Activated CD4-positive, CD25-positive, alpha-beta regulatory T cell treated with anti-CD3 and anti-CD28 coated beads, Interleukin-2, amount 50 U/mL, for 24 hours (primary cell): ENCODE measurements around the gene ALG3.

ENCODE experiments used
- ATAC-seq, 2 donors: fragments of 150-1000 bp; cut with Tn5 transposase; one replicate each; pipeline ENCODE4 v1.10.0; 2021; ENCODE audit warnings: mild to moderate bottlenecking in 1 of 2, moderate library complexity in 1 of 2

The ALG3 gene

DNA sequence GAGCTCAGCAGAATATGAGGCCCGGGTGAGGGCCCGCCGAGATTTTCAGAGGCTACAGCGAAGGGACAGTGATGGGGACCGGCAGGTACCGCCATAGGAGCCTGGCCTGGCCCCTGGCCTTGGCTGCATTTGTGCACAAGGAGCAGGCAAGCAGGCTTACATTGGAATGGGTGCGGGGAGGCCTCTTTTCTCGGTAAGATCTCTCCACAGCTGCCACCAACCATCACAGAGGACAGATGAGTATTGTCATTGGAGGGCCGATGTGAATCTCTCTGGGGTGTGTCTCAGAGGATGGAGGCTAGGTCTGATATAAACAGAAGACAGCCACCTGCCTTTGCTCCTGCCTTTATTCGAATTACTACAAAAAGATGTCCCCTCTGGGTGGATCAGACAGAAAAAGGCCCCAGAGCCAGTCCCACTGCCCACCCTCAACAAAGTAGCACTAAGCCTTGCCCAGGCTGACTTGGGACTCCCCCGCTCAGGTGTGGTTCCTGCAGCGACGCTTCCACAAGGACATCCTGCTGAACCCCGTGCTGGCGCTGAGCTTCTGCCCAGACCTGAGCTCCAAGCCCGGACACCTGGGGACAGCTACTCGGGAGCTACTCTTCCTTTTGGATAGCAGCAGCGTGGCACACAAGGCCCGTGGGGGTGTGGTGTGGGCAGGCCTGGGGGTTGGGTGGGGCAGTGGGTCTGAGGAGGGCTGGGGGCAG lies 13.9 kb downstream of the ALG3 start:
- ATAC-seq = no peak

DNA sequence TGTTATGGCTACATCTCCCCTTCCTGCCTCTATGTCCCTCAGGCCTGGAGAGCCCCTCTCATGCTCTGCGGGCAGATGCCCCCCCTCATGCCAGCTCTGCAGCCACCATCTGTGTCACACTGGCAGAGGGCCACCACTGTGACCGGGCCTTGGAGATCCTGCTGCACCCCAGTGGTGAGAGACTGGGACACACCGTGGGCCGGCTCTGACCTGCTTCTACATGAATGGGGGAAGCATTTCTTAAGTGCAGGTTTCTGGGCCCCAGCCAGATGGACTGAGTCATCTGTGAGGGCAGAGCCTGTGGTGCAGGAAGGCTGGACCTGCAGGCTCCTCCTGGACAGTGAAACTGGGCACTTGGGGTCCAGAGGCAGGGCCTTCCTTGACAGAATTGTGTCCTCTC lies 14.5 kb downstream of the ALG3 start:
- ATAC-seq = no peak

DNA sequence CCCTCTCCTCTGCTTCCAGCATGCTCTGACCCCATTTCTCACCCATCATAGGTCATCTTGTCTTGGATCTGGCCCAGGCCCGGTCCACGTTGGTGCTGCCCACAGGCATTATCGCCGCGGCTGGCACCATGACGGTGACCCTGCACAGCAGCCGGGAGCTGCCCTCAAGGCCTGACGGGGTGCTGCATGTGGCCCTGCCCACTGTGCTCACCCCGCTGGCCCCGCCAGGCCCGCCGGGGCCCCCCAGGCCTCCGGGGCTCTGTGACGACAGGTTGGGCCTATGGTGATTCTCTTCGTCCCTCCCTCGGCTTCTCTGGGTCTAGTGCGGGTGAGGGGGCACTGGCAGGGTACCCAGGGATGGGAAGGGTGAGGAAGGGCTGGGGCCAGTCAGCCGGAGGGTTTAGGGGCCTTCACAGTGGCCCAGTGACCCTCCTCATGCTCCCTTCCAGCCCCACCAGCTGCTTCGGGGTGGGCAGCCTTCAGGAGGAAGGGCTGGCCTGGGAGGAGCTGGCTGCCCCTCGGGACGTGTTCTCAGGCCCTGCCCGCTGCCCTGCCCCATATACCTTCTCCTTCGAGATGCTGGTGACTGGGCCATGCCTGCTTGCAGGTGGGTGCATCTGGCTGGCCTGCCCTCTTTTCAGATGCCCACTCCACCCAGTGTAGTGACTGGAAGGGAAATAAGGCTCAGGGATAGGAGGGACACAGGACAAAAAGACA lies 15.5 kb downstream of the ALG3 start:
- ATAC-seq = no peak

DNA sequence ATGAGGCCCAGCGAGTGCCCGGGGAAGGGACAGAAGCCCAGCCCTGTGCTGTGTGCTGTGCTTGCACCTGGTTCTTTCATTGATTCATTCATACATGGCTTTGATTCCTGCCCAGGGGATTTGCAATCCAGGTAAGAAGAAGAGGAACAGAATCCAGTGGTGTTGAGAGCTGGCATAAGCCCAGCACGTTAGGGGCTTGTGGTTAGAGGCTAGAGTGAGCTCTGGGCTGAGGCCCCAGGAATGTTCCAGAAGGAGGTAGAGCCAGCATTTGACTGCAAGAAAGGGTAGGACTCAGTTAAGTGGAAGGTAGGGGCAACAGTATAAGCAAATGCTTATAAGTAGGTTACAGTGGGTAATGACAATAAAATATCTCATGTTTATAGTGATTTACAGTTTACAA lies 17.1 kb downstream of the ALG3 start:
- ATAC-seq = no peak

DNA sequence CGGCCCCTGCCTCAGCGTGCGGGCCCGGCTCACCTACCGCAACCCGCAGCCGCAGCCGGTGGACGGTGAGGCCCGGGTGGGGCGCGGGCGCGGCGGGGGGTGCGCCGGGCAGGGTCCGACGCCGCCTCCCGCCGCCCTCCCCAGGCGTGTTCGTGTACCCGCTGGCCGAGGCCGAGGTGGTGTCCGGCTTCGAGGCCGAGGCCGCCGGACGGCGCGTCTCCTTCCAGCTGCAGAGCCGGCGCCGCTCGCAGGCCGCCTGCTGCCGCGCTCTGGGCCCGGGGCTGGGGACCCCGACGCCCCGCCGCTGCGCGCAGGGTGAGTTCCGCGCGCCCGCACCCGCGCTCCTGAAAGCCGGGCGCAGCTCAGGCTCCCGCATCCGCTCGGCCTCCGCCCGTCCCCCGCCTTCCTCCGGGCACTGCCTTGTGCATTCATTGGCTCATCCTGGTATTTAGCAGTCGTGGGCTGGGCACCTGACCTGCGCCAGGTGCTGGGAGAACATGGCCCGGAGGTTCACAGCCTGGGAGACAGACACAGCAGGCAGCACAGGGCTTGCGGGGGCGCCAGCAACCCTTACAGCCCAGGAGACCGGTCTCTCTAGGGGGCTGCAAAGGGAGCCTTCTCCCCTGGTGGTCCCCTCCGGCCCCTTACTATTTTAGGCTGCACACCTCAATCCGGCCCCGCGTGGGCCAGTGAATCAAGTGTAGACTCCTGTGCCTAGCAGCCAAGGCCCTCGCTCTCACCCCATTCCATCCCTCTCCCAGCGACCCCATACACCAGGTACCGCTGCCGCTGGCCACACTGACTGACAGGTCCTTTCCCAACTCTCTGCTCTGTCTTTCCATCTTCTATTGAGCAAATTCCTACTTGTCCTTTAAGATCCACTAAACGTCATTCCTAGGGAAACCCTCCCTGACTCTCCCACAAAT lies 17.9 kb downstream of the ALG3 start:
- no peak for ATAC-seq

DNA sequence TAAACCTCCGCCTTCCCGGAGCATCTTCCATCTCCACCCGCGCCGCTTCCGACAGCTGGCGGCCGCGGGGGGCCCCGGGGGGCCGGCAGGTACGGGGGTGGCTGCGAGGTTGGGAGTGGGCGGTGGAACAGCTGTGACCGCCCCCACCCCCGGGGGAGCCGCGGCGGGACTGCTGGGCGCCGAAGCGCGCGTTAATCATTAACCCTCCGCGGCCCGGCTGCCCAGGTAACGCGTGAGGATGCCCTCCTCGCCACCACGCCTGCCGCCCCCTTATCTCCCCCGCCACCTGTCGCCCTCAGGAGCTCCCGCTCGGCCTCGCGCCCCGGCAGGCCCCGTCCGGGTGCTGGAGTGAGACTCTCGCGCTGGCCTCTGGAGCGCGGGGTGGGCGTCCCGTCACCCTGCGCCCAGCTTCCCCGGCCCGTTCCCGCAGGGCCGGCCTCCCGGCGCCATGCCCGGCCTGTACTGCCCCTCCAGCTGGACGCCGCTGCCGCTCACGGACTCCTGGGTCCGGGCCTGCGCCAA lies 18.6 kb downstream of the ALG3 start:
- no peak for ATAC-seq

DNA sequence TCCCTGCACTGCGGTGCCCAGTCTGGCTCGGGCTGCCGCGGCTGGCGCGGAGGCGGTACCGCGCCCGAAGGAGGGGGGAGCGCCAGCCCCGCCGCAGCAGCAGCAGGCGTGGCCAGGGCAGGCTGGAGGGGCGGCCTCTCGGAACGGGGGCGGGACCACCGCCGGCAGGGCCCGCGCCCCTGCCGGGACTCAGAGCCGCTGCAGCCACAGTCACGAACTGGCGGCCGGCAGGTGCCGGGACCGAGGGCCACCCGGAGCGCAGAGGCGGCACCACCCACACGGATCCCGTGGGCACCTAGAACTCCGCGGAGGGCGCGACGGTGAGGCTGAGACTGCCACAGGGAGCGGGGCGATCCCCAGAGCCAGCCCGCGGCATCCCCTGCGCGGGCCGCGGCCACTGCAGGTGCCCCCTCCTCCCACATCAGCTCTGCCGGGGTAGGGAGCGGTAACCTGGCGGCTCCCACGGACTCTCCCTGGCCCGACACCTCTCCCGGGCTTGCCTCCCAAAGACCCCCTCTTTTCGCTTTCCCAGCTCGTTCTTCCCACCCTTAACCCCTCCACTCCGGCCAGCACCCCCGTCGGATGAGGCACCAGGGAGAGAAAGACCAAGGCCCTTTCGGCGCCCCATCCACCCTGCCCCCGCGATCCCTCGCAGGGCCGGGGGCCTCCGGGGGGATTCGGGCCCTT lies 19.2 kb downstream of the ALG3 start, which contains the start of gene VWA5B2:
Gene VWA5B2, plus strand, starts transcription at position 192 of the 687 bp plus-strand sequence. CDS start 944 bp downstream, outside the sequence.
- peak; percentile 93 to 95 for ATAC-seq

DNA sequence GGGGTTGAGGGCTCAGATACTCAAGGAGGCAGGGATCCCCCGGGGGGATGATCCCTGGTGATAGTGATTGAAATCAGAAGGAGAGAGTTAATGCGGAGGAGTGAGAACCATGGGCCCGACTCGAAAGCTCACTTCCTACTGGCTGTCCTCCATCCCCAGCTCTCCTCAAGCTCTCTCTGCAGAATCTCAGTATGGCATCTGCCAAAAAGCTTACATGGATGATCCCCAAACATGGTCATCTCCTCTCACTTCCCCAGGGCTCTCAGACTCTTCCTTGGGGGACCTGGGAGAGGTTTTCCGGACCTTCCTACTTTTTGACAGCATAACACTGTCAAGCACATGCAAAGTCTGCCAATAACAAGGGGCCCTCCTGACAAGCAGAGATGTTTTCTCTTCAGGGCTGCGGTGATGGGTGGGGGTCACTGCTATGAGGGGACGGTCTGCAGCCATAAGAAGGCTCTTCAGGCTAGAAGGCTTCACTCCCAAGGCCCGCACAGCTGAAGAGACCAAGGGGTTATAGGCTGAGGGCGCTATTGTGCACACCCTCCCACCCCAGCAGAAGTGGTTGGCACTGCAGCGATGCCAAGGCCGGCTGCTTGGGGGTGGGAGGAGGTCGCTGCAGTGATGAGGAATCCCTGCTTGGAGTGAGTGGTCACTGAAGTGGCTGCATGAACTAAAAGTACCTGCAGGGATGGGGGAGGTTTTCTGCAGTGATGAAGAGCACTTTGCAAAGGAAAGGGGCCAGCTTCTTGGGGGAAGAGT lies 20.2 kb downstream of the ALG3 start:
- ATAC-seq = no peak

DNA sequence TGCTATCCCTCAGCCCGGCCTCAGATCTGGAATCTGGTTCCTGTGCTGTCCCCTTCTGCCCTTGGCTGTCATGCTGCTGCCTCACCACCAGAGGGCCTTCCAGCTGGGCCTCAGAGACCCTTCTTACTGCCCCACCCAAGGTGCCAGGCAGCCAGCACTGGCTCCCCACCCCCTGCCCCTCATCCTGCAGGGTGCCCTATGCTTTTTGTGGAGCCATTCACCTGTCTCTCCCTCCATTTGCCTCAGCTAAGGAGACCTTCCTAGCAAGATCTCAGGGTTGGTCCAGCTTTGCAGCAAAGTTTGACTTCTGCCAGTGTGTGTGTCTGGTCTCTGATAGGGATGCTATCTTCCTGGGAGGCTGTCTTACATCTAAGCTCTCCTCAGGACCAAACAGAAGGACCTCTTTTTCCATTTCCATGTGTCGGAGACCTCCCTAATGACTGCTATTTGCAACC lies 21.3 kb downstream of the ALG3 start:
- peak; percentile 25 to 26 for ATAC-seq

DNA sequence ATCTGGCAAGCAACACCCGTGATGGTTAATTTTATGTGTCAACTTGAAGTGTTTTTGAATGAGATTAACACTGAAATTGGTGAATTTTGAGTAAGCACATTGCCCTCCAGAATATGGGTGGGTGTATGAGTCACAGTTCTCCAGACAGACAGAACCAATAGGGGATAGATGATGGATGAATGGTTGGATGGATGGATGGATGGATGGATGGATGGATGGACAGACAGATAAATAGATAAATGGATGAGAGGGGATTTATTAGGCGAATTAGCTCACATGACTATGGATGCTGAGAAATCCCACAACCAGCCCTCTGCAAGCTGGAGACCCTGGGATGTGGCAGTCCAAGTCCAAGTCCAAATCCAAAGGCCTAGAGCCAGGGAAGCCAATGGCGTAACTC lies 24.8 kb downstream of the ALG3 start:
- ATAC-seq = no peak

DNA sequence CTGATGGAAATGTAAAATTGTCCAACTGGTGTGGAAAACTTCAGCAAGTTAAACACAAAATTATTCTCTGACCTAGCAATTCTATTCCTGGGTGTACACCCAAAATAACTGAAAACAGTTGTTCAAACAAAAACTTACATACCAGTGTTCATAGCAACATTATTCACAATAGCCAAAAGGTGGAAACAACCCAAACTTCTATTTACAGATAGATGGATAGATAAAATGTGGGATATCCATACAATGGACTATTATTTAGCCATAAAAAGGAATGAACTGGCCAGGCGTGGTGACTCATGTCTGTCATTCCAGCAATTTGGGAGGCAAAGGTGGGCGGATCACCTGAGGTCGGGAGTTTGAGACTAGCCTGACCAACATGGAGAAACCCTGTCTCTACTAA lies 26.2 kb downstream of the ALG3 start:
- no peak for ATAC-seq

DNA sequence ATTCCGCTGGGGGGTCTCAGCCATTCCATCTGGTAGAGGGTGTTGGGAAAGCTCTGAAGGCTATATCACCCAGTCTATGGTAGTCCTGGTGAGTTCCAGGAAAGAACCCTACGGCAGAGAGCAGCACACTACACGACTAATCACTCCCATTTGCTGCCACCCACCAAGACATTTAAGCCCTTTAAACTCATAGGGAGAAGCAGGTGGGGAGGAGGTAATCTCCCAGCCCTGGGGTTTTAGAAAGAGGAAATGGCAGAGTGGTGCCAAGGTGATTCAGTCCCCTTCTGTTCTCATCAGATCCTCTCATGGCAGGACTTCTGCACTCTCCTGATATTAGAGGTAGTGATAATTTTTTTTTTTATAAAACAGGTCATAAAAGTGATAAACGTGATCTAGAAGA lies 29.9 kb downstream of the ALG3 start:
- no peak for ATAC-seq

DNA sequence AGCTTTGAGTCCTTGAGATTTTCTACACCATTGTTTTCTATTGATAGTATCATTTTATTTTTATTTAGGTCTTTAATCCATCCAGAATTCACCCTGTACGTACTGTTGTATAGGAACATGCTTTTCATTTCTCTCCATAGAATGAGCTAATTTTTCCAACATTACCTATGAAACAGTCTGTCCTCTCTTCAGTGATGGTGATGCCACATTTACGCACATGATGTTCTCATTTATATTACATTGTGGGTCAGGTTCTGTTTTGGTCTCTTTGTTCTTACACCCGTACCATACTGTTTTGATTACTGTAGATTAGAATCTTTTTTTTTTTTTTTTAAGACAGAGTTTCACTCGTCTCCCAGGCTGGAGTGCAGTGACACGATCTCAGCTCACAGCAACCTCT lies 37.0 kb downstream of the ALG3 start:
- no peak for ATAC-seq

DNA sequence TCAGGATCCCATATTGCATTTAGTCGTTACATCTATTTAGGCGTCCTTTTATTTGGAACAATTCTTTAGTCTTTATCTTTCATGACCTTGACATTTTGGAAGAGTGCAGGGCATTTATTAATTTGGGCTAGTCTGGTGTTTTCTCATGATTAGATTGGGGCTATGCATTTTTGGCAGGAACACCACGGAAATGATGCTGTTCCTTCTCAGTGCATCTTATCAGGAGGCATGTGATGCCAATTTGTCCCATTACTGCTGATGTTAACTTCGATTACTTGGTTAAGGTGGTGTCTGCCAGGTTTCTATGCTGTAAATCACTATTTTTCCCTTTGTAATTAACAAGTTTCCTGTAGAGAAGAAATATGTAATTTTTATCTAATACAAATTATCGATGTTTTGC lies 37.5 kb downstream of the ALG3 start:
- ATAC-seq = no peak

DNA sequence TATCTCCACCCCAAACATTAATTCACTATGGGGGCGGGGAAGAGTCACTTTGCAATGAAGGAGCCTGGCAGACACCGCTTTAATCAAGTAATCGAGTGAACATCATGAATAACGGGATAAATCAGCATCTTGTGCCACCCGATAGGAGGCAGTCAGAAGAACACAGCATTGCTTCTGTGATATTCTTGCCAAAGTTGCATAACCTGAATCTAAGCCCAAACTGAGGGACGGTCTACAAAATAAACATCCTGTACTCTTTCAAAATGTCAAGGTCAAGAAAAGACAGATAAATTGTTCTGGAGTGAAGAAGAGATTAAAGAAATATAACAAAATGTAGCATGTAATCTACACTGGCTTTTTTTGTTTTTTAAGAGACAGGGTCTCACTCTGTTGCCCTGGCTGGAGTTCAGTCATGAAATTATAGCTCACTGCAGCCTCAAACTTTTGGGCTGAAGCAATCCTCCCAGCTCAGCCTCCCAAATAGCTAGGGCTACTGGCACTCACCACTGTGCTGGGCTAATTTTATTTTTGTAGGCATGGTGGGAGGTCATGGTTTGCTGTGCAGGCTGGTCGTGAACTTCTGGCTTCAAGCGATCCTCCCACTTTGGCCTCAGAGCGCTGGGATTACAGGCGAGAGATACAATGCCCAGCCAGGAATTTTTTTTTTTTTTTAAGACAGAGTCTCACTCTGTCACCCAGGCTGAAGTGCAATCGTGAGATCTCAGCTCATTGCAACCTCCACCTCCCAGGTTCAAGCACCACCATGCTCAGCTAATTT lies 39.4 kb downstream of the ALG3 start:
- no peak for ATAC-seq

DNA sequence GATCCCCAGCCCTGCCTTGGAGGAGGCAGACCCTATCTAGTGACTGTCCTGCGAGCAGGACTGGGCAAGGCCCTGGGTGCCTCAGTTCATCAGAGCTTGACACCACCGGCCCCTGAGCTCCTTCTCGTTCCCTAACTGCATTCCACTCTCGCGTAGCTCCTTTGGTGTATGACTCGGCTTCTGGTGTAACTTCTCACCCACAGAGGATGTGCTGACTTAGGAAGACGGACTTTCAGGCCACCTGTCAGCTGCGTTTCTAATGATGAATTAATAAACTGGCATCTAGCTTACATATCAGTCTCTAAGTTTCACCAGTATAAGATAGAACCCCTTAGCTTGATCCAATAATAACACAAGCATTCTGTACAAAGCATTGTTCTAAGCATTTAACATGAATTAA lies 45.2 kb downstream of the ALG3 start:
- ATAC-seq = no peak

DNA sequence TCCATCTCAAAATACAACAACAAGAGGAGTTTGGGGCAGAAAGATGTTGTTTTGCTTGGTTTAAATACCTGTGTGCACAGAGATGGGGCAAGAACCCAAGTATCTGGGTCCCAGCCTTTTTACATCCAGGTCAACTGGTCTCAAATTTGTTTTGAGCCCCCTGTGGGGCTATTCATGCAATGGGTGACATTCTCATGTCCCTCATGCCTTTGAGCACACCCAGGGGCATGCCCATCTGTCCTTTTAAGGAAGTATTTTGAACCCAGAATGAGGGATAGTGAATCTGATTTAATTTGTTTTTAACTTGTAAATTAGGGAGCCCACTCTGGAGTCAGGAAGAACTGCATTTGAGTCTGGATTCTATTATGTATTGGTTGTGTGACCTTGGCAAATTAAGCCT lies 47.9 kb downstream of the ALG3 start:
- no peak for ATAC-seq

DNA sequence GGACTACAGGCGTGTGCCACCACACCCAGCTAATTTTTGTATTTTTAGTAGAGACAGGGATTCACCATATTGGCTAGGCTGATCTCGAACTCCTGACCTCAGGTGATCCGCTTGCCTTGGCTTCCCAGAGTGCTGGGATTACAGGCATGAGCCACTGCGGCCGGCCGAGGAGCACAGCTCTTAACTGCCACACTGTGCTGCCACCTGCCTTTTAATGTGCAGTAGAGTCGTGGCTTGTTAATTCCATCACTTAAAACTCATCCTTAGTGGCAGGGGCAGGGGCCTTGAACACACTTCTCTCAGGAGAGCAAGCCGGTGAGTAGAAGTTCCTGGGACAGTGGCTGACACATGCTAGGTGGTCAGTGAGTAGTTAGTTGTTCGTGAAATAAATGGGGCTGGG lies 50.3 kb downstream of the ALG3 start:
- no peak for ATAC-seq

DNA sequence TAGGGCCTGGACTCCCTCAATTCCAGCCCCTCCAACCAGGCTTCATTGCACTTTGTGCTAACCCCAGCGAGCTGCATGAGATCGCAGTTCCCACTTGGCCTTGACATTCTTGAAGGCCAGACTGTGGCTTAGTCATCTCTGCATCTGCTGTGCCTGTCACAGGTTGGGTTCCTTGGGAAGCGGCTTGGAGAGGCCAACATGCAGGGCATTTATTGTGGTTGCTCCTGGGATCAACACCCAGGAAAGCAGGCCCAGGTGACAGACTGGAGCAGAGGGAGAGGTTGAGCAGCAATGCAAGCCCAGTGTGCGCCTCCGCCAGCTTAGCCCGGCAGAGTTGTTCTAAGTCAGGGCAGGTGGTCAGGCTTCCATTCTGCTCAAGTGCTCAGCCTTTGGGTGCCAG lies 52.2 kb downstream of the ALG3 start:
- no peak for ATAC-seq

DNA sequence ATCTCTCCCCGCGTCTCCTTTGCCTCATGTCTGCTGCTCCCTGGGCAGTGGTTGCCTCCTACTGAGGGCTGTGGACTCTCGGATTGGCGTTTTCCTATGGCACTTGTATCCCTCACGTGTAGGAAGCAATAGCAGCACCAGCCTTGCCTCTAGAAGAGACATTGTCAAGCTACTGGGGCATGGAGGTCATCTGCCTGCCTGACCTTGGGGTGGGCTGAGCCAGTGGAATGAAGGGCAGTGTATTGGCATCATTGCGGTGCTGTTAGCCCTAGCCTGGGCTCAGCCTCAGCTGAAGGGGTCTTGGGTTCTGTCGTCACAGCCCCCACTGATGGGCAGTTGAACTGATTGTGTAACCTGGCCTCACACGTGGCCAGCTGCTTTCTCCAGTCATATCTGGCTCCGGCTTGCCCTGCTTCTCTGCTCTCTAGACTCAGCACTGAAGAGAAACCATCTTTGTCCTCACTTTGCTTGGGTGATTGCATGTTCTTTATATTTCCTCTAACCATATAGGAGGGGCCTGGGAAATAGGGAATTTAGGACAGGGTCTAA lies 54.7 kb downstream of the ALG3 start:
- no peak for ATAC-seq

DNA sequence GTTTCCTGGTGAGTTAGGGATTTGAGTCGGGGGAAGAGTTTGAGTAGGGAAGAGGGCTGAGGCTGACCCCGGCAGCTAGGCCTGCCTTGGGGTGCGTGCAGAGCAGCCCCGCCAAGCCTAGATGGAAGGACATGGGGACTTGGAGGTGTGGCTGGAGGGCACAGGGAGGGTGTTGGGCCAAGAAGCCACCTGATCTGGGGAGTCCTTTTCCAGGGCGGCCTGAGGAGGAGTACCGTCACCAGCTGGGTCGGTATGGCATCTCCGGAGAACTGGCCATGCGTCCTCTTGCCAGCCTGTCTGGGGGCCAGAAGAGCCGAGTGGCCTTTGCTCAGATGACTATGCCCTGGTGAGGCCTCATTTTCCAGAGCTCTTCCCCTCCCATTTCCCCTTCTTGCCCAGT lies 55.9 kb downstream of the ALG3 start:
- no peak for ATAC-seq
